K562 (cell line): ENCODE results near the gene C21orf58. TPM values are rescaled to one million over a fixed set of nuclear protein-coding genes. Genes with fewer than 3 reads are reported as not detected.
A peak's percentile ranks its signal among the peaks of the same experiment; 100 is the strongest.

Experiments used
- LEF1 ChIP-seq: fragments of 450-650 bp; IDR thresholded peaks from 2 replicates; pipeline ENCODE4 v1.6.1; 2016; ENCODE audit warnings: mild to moderate bottlenecking
- MAX ChIP-seq: sonication (generic); formaldehyde crosslinking; IDR thresholded peaks from 2 replicates; pipeline ENCODE4 v1.9.0; 2022; ENCODE audit warnings: mild to moderate bottlenecking, missing genetic modification reagents
- PML ChIP-seq: IDR thresholded peaks from 2 replicates; pipeline ENCODE4 v1.6.1; 2012; ENCODE audit warnings: low read length, inconsistent platforms
- POLR2A ChIP-seq: fragments of 450-650 bp; conservative IDR thresholded peaks from 2 replicates; pipeline ENCODE4 v1.6.1; 2016
- RREB1 ChIP-seq: fragments of 250-450 bp; sonication (Bioruptor Pico); IDR thresholded peaks from 2 replicates; pipeline ENCODE4 v1.4.0; 2020
- ZBTB12 ChIP-seq: fragments of 250-450 bp; sonication (Bioruptor Pico); IDR thresholded peaks from 2 replicates; pipeline ENCODE4 v1.4.0; 2020
- ZBTB40 ChIP-seq, 2 experiments: fragments of 450-650 bp in 1 of 2; sonication (generic) in 1 of 2; formaldehyde crosslinking in 1 of 2; IDR thresholded peaks; 2 replicates each; pipeline versions ENCODE4 v1.7.1 to v1.9.0; 2016 to 2022; ENCODE audit warnings: inconsistent platforms in 1 of 2, mild to moderate bottlenecking in 1 of 2, missing genetic modification reagents in 1 of 2
- ZNF174 ChIP-seq: fragments of 250-450 bp; sonication (Bioruptor Pico); IDR thresholded peaks from 2 replicates; pipeline ENCODE4 v1.4.0; 2020; ENCODE audit warnings: mild to moderate bottlenecking
- ZNF431 ChIP-seq: sonication (generic); formaldehyde crosslinking; IDR thresholded peaks from 2 replicates; pipeline ENCODE4 v1.8.0; 2022; ENCODE audit warnings: mild to moderate bottlenecking, missing genetic modification reagents
- ZNF699 ChIP-seq: fragments of 250-450 bp; sonication (Bioruptor Pico); IDR thresholded peaks from 2 replicates; pipeline ENCODE4 v1.8.0; 2021; ENCODE audit warnings: mild to moderate bottlenecking, moderate library complexity; ENCODE audit not compliant: insufficient replicate concordance
- polyA plus RNA-seq, 8 experiments: library from polyadenylated mRNA; depleted of rRNA in 4 of 8; stranded (reverse) in 5 of 8; unstranded in 3 of 8; fragments of >200 nt; fragmentation: Nextera tagmentation in 2 of 8; fragmentation: Illumina TruSeq in 1 of 8; extraction: Ambion mirVana in 2 of 8; extraction: Trizol in 1 of 8; gene quantifications; 2 replicates each; pipeline versions ENCODE4 v1.2.1 to v1.2.3, GENCODE V29; 2011 to 2014; ENCODE audit warnings: inconsistent platforms in 1 of 8, missing spikeins in 1 of 8
- total RNA-seq, 7 experiments: library from RNA; depleted of rRNA in 6 of 7; stranded (reverse); fragments of >200 nt in 6 of 7; fragmentation: Illumina TruSeq in 2 of 7; extraction: Trizol in 2 of 7; gene quantifications; 2 replicates each; pipeline versions ENCODE4 v1.2.1 to v1.2.3, GENCODE V29; 2011 to 2021; ENCODE audit warnings: low replicate concordance in 1 of 7

The C21orf58 gene
- total and polyA plus RNA-seq, 9 of the 15 experiments (the other 6 are each of a cell fraction or from before 2014, with no cell fraction given): 1.2 to 30.5 (median 12.4) TPM

- TF ChIP-seq ZBTB40 (IDR thresholded peaks at IDR 0.05) (peak; percentile 99), ZBTB40 (CRISPR knock-in tag; IDR thresholded peaks at IDR 0.05) (no peak), LEF1 (no peak), PML (peak; percentile 65), ZNF431 (CRISPR knock-in tag) (peak; percentile 78), ZNF174 (no peak), MAX (CRISPR knock-in tag) (peak; percentile 89), RREB1 (CRISPR knock-in tag) (no peak), POLR2A (peak; percentile 95), ZBTB12 (CRISPR knock-in tag) (0 out of 2 replicates have a peak, but pooled peaks have one; percentile 31), ZNF699 (CRISPR knock-in tag) (no peak)
Measured at GRCh38 chr21:46285761-46286647, 37.7 kb downstream of the C21orf58 start, which contains the start of gene YBEY (continued).
